ENCODE results near the gene GSTP1.
"Not testable (repeated sequence)": the region's sequence is repeated elsewhere in the genome, so short reads cannot be mapped to it uniquely, and the experiment has no call there.

The GSTP1 gene

DNA sequence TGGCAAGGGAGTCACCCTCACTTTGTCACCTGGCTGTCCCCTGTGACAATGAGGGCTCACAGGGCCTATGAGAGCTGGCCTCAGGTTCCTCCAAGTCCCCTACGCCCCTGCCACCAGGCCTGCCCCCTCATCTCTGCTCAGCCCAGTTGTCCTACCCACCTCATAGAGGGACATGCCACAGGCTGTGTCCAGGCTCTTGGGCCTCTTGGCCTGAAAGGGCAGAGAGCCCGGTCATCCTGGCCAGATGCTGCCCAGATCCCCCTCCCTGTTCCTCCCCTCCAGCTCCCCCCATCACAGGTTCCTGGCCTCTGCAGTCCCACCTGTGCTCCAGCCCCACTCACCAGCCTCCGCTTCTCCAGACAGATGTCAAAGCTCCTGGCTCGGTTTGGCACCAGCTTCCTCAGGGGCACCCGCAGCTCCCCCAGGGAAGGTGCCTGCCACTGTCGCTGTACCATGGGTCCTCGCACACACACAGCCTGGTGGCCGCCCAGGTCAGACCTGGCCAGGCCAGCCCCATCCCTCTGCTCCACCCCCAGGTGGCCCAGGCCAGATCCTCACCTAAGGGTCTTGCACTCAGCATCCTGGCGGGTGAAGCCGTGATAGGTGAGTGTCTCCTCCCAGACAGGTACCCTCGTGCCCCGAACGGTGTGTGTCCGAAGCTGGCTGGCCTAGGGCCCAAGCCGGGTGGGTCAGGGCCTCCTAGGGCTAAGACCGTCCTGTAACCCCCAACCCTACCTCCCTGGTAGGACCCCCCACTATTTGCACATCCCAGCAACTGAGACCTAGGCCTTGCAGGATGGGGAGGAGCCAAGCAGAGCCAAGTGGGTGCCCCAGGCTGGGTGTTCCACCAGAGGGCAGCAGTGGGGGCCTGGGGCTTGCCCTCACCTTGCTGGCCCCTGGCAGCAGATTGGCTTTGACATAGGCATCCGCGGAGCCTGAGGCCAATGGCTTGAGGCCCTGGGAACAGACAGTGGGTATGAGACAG is 31.4 kb downstream of the GSTP1 start:
- DNase-seq (ENCODE audit: low spot score) = peak; percentile 72
- in situ Hi-C loops (cut with MboI; ENCODE audit: low sequenced_read_pairs, unreplicated experiment) = no loop called here

DNA sequence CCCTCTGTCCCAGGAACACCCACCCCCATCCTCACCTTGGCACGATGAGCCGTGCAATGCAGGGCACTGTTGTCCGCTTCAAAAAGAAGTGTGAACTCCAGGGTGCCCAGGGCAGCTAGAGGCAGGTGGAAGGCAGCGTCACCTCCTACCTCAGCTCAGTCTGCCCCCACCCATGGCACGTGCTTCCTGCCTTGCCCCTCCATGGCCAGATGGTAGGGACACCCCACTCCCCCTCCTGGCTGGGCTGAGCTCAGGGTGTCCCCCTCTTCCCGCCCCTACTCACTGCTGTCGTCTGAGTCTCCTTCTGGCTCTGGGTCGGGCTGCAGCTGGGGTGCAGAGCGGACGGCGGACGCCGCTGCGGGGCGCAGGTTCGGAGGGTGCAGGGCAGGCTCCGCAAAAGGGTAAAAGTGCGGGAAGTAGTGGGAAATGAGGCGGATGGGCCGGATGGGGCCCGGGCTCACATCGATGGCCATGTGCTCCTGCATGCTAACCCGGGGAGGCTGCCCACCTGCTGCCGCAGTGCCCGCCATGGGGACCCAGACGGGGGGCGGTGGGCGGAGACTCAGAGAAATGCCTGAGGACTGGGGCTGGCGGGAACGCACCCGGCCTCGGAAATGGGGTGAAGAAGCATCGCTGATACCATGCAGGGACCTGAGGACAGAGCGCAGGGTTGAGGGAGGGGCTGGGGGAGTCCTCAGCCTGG is 32.3 kb downstream of the GSTP1 start:
- in situ Hi-C loops (cut with MboI; ENCODE audit: low sequenced_read_pairs, unreplicated experiment) = no loop called here
- no peak for DNase-seq (ENCODE audit: low spot score)
- TF ChIP-seq CTCF (IDR thresholded peaks at IDR 0.05; ENCODE audit: borderline replicate concordance, control extremely low read depth, extremely low read depth, insufficient read depth, missing control alignments) = no peak

More for the DNA sequence above, 31.4 kb downstream of the GSTP1 start:
- TF ChIP-seq CTCF (IDR thresholded peaks at IDR 0.05; ENCODE audit: borderline replicate concordance, control extremely low read depth, extremely low read depth, insufficient read depth, missing control alignments) = peak; percentile 52

DNA sequence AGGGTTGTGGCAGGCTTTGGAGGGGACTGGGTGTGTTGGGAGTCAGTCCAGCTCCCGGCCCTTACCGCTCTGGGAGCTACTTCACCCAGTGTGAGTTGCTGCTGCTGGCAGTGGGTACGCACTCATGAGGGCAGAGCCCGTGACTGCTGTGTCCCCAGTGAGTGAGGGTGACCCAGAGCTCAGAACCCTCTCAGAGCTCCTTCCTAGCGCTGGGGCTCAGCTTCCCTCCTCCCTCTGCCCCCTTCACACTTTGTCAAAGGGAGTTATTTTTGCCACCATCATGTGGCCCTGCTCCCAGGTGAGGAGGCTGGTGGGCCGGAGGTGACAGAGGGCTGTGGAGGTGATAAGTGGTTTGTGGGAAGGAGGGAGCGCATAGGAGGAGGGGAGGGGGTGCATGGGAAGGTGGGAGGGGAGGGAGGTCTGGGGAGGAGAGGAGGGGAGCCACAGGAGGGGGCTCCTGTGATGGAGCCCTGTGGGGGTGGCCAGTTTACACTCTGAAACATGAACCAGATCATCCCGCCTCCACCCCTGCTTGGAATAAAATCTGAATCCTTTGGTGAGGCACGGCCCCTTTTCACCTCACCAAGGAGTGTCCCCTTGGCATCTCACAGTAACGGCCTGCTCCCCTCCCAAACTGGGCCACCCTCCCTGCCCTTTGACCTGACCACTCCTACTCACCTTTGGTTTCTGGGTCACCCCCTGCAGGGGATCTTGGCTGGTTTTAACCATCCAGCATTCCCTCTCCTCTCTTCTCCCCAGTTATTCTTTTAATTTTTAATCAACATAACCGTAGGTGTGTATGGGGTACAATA is 33.0 kb downstream of the GSTP1 start:
- no peak for DNase-seq (ENCODE audit: low spot score)
- no peak for TF ChIP-seq CTCF (IDR thresholded peaks at IDR 0.05; ENCODE audit: borderline replicate concordance, control extremely low read depth, extremely low read depth, insufficient read depth, missing control alignments)
- in situ Hi-C loops (cut with MboI; ENCODE audit: low sequenced_read_pairs, unreplicated experiment) = no loop called here

DNA sequence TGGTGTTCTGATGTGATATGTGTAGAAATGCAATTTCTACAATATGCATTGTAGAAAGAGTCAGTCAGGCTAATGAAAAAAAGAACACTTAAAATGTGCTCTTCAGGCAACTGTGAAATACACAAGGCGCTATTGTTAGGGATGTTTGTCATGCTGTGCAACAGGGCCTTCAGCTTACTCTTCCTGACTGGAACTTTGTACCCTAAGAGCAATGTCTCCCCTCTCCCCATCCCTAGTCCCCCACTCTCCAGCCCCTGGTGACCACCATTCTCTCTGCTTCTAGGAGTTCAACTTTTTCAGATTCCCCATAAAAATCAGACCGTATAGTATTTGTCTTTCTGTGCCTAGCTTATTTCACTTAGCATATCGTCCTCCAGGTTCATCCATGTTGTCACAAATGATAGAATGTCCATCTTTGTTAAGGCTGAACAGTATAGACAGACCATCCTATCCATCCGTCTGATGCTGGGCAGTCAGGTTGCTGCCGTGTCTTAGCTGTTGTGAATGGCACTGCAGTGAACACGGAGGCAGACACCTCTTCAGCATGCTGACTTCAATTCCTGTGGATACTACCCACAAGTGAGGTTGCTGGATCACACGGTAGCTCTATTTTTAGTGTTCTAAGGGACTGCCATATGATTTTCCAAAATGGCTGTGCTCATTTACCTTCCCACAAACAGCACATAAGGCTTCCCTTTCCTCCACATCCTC is 33.8 kb downstream of the GSTP1 start:
- TF ChIP-seq CTCF (IDR thresholded peaks at IDR 0.05; ENCODE audit: borderline replicate concordance, control extremely low read depth, extremely low read depth, insufficient read depth, missing control alignments) = no peak
- DNase-seq (ENCODE audit: low spot score) = peak; percentile 4
- in situ Hi-C loops (cut with MboI; ENCODE audit: low sequenced_read_pairs, unreplicated experiment) = no loop called here

GRCh38 chr11:67618901-67619659 is 35.5 kb downstream of the GSTP1 start:
- DNase-seq (ENCODE audit: low spot score); in situ Hi-C loops (cut with MboI; ENCODE audit: low sequenced_read_pairs, unreplicated experiment): not testable (repeated sequence)

- in situ Hi-C loops (cut with MboI; ENCODE audit: low sequenced_read_pairs, unreplicated experiment); DNase-seq (ENCODE audit: low spot score): not testable (repeated sequence)
These were observed 36.3 kb downstream of the GSTP1 start for GRCh38 chr11:67619683-67620618.

DNA sequence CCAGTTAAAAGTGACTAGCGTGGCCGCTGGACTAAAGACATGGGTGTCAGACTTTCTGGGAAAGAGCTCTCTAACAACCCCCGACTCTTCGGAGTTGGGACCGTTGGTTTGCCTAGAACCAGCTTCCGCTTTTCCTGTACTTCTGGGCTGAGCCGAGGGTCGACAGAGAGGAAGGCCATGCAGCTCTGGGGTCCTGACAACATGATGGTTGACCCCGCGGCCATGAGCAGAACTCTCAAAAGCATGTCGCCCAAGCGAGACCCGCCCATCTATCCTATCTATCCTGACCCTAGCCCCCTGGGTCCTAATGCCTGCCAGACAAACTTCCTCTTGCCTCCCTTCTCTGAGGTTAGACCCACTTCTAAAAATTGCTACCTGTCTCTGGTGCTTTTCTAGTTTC is 37.0 kb downstream of the GSTP1 start:
- in situ Hi-C loops (cut with MboI; ENCODE audit: low sequenced_read_pairs, unreplicated experiment); DNase-seq (ENCODE audit: low spot score): not testable (repeated sequence)

DNA sequence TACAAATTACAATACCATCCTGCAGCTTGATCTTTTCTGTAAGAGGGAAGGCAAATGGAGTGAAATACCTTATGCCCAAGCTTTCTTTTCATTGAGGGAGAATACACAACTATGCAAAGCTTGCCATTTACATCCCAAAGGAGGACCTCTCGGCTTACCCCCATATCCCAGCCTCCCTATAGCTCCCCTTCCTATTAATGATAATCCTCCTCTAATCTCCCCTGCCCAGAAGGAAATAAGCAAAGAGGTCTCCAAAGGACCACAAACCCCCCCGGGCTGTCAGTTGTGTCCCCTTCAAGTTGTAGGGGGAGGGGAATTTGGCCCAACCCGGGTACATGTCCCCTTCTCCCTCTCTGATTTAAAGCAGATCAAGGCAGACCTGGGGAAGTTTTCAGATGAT is 38.3 kb downstream of the GSTP1 start:
- in situ Hi-C loops (cut with MboI; ENCODE audit: low sequenced_read_pairs, unreplicated experiment); DNase-seq (ENCODE audit: low spot score): not testable (repeated sequence)

DNA sequence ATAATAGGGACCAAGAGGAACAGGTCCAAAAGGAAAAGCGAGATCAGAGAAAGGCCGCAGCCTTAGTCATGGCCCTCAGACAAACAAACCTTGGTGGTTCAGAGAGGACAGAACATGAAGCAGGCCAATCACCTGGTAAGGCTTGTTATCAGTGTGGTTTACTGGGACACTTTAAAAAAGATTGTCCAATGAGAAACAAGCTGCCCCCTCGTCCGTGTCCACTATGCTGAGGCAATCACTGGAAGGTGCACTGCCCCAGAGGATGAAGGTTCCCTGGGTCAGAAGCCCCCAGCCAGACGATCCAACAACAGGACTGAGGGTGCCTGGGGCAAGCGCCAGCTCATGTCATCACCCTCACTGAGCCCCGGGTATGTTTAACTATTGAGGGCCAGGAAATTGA is 39.3 kb downstream of the GSTP1 start:
- in situ Hi-C loops (cut with MboI; ENCODE audit: low sequenced_read_pairs, unreplicated experiment); DNase-seq (ENCODE audit: low spot score): not testable (repeated sequence)

- in situ Hi-C loops (cut with MboI; ENCODE audit: low sequenced_read_pairs, unreplicated experiment); DNase-seq (ENCODE audit: low spot score): not testable (repeated sequence)
These were observed 40.2 kb downstream of the GSTP1 start for GRCh38 chr11:67623795-67624194.

Data from GM13976 (cell line).